ENCODE results near the gene UBD. TPM values are rescaled to one million over a fixed set of nuclear protein-coding genes. Genes with fewer than 3 reads are reported as not detected.

Gene UBD
- total RNA-seq, 1 donor from 2014 or later, result 1.9 TPM

GRCh38 chr6:29567991-29568390 is 8.5 kb upstream of the UBD start:
- no peak for DNase-seq (ENCODE audit: low spot score, unreplicated experiment)
- no peak for TF ChIP-seq CTCF (IDR thresholded peaks at IDR 0.05; ENCODE audit: unreplicated experiment)
- no peak overlapping the region for H3K4me3 Mint-ChIP-seq (ENCODE audit: low read depth)
- H3K27ac Mint-ChIP-seq, result no peak overlapping the region
- H3K4me1 Mint-ChIP-seq (ENCODE audit: low read depth), result no peaks in the 10 kb centered on the region
- H3K36me3 Mint-ChIP-seq (ENCODE audit: insufficient read depth), result no peaks in the 10 kb centered on the region
- no peaks in the 10 kb centered on the region for H3K9me3 Mint-ChIP-seq (ENCODE audit: low read depth)
- H3K27me3 Mint-ChIP-seq, result peaks cover 37% of the 10 kb centered on the region

GRCh38 chr6:29567541-29567940 is 8.0 kb upstream of the UBD start:
- no peak for TF ChIP-seq CTCF (IDR thresholded peaks at IDR 0.05; ENCODE audit: unreplicated experiment)
- DNase-seq (ENCODE audit: low spot score, unreplicated experiment), result no peak
- Mint-ChIP-seq H3K27ac (no peak overlapping the region), H3K9me3 (ENCODE audit: low read depth) (no peaks in the 10 kb centered on the region), H3K4me1 (ENCODE audit: low read depth) (no peaks in the 10 kb centered on the region), H3K36me3 (ENCODE audit: insufficient read depth) (no peaks in the 10 kb centered on the region), H3K27me3 (peaks cover 37% of the 10 kb centered on the region), H3K4me3 (ENCODE audit: low read depth) (no peak overlapping the region)

DNA sequence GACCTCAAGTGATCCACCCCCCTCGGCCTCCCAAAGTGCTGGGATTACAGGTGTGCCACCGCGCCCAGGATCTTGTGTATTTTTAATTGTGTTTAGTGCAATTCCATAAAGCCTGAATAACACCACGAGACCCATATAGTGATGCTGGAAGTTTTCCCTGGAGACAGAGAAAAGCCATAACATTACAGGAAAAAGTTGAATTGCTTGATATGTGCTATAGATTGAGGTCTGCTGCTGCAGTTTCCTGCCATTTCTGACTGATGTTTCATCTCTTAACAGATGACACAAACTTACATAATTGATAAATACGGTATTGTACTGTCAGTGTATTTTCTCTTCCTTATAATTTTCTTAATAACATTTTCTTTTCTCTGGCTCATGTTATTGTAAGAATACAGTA is 7.3 kb upstream of the UBD start:
- no peaks in the 10 kb centered on the region for H3K36me3 Mint-ChIP-seq (ENCODE audit: insufficient read depth)
- H3K27me3 Mint-ChIP-seq, result peaks cover 32% of the 10 kb centered on the region
- TF ChIP-seq CTCF (IDR thresholded peaks at IDR 0.05; ENCODE audit: unreplicated experiment), result no peak
- no peaks in the 10 kb centered on the region for H3K9me3 Mint-ChIP-seq (ENCODE audit: low read depth)
- no peak overlapping the region for H3K4me3 Mint-ChIP-seq (ENCODE audit: low read depth)
- H3K27ac Mint-ChIP-seq, result no peak overlapping the region
- DNase-seq (ENCODE audit: low spot score, unreplicated experiment), result no peak
- H3K4me1 Mint-ChIP-seq (ENCODE audit: low read depth), result no peaks in the 10 kb centered on the region

GRCh38 chr6:29564875-29565274 is 5.3 kb upstream of the UBD start:
- peaks cover 25% of the 10 kb centered on the region for H3K27me3 Mint-ChIP-seq
- H3K4me1 Mint-ChIP-seq (ENCODE audit: low read depth), result peaks cover 3% of the 10 kb centered on the region
- no peaks in the 10 kb centered on the region for H3K9me3 Mint-ChIP-seq (ENCODE audit: low read depth)
- H3K4me3 Mint-ChIP-seq (ENCODE audit: low read depth), result no peak overlapping the region
- no peak for TF ChIP-seq CTCF (IDR thresholded peaks at IDR 0.05; ENCODE audit: unreplicated experiment)
- DNase-seq (ENCODE audit: low spot score, unreplicated experiment), result no peak
- no peak overlapping the region for H3K27ac Mint-ChIP-seq
- H3K36me3 Mint-ChIP-seq (ENCODE audit: insufficient read depth), result no peaks in the 10 kb centered on the region

DNA sequence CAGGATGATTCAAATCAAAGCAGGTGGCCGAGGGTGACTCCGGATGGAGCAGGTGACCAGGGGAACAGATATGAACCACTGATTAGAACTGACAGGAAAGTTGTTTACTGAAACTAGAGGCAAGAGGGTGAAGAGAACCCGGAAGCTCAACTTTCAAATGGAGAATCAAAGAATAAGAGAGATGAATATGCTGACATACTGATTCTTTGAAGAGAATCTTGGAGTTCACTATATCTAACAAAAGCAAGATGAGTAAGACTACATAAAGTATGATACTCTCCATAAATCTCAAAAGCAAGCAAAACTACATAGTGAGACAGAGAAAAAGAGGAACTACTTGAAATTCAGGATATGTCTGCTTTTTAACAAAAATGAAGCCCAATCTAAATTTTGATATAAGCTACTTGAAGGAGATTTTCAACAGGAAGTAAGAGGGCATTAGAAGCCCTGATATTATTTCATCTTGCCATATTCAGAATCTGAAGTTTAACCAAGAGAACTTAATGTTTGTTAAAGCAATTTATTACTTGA is 4.0 kb upstream of the UBD start:
- TF ChIP-seq CTCF (IDR thresholded peaks at IDR 0.05; ENCODE audit: unreplicated experiment), result no peak
- Mint-ChIP-seq H3K9me3 (ENCODE audit: low read depth) (no peaks in the 10 kb centered on the region), H3K36me3 (ENCODE audit: insufficient read depth) (no peaks in the 10 kb centered on the region), H3K27ac (no peak overlapping the region), H3K27me3 (peaks cover 31% of the 10 kb centered on the region), H3K4me1 (ENCODE audit: low read depth) (peaks cover 8% of the 10 kb centered on the region), H3K4me3 (ENCODE audit: low read depth) (no peak overlapping the region)
- DNase-seq (ENCODE audit: low spot score, unreplicated experiment), result no peak

Data from progenitor cell of endocrine pancreas (in vitro differentiated cells).